HG02623 (cell line): ENCODE measurements around the gene PDZRN3.

ENCODE experiments used
- ATAC-seq: cut with Tn5 transposase; IDR thresholded peaks from one replicate; pipeline ENCODE4 v1.9.1; 2021; ENCODE audit warnings: moderate library complexity; ENCODE audit not compliant: unreplicated experiment

Gene PDZRN3

GRCh38 chr3:73401059-73401458 lies 223.7 kb downstream of the PDZRN3 start:
- no peak for ATAC-seq

- no peak for ATAC-seq
These were observed 225.0 kb downstream of the PDZRN3 start for GRCh38 chr3:73399666-73400253.

GRCh38 chr3:73399106-73399505 lies 225.6 kb downstream of the PDZRN3 start:
- ATAC-seq, result no peak

GRCh38 chr3:73398084-73398483 lies 226.7 kb downstream of the PDZRN3 start:
- ATAC-seq, result no peak

- no peak for ATAC-seq
These were observed 230.5 kb downstream of the PDZRN3 start for GRCh38 chr3:73394240-73394639.

- no peak for ATAC-seq
These were observed 231.7 kb downstream of the PDZRN3 start for GRCh38 chr3:73393005-73393404.

GRCh38 chr3:73391984-73392383 lies 232.8 kb downstream of the PDZRN3 start:
- no peak for ATAC-seq

- ATAC-seq, result no peak
These were observed 234.8 kb downstream of the PDZRN3 start for GRCh38 chr3:73389928-73390327.

- ATAC-seq, result no peak
These were observed 235.5 kb downstream of the PDZRN3 start for GRCh38 chr3:73389117-73389813.

GRCh38 chr3:73385568-73385967 lies 239.2 kb downstream of the PDZRN3 start:
- ATAC-seq, result no peak

GRCh38 chr3:73384091-73384906 lies 240.4 kb downstream of the PDZRN3 start:
- no peak for ATAC-seq

- no peak for ATAC-seq
These were observed 241.2 kb downstream of the PDZRN3 start for GRCh38 chr3:73383470-73384049.

- no peak for ATAC-seq
These were observed 243.2 kb downstream of the PDZRN3 start for GRCh38 chr3:73381551-73381950.

GRCh38 chr3:73380735-73381532 lies 243.8 kb downstream of the PDZRN3 start:
- ATAC-seq, result no peak

- no peak for ATAC-seq
These were observed 245.3 kb downstream of the PDZRN3 start for GRCh38 chr3:73379465-73379864.

- no peak for ATAC-seq
These were observed 246.5 kb downstream of the PDZRN3 start for GRCh38 chr3:73378207-73378606.

GRCh38 chr3:73365756-73366397 lies 258.9 kb downstream of the PDZRN3 start:
- no peak for ATAC-seq

- ATAC-seq, result no peak
These were observed 260.2 kb downstream of the PDZRN3 start for GRCh38 chr3:73364517-73364916.

- no peak for ATAC-seq
These were observed 261.6 kb downstream of the PDZRN3 start for GRCh38 chr3:73363093-73363492.

- no peak for ATAC-seq
These were observed 263.1 kb downstream of the PDZRN3 start for GRCh38 chr3:73361591-73361990.
